ENCODE data around the gene C10orf71. TPM values are rescaled to one million over a fixed set of nuclear protein-coding genes. Genes with fewer than 3 reads are reported as not detected.

Gene C10orf71
- polyA plus RNA-seq, 12 donors, result 10.9 to 48.1 (median 33.4) TPM; not detected in 1

DNA sequence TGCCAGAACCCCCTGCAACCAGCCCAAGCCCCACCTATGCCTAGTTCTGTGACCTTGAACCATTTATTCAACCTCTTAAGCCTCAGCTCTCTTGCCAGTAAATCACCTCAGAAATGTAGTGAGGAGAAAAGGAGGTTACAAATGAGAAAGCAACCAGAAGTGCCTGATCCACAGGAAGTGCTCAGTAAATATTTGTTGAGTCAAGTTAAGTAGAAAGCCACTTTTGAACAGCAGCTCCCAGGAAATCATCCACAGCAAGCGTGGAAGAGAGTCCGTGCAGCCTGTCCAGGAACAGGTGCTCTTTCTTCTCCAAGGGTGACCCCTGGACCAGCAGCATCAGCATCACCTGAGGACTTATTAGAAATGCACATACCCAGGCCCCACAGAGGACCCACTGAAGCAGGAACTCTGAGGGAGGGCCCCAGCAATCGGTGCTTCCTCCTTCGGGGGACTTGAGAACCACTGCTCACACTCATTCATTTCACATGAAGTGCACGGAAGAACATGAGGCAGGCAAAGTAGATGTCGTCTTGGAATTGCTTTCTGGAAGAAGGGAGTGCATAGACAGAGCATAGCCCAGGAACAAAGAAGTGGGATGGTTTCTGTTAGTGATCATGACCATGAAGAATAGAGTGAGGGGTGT lies 6.3 kb upstream of the C10orf71 start:
- DNase-seq, result no peak

DNA sequence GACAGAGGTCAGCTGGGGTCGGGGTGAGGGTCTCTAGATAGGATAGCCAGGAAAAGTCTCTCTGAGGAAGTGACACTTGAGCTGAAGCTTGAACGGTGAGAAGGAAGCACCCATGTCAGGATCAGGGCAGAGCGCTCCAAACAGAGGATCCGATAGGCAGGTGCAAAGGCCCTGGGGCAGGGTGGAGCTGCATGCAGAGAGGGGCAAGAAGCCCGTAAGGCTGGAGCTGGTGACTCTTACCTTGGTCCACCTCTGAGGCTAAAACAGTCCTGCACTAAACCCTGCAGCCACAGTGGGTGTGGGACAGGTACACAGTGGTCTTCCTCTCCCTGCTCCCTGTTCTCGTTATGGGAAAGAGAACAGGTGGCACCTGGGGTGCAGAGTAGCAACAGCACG lies 5.8 kb upstream of the C10orf71 start:
- DNase-seq, result no peak

DNA sequence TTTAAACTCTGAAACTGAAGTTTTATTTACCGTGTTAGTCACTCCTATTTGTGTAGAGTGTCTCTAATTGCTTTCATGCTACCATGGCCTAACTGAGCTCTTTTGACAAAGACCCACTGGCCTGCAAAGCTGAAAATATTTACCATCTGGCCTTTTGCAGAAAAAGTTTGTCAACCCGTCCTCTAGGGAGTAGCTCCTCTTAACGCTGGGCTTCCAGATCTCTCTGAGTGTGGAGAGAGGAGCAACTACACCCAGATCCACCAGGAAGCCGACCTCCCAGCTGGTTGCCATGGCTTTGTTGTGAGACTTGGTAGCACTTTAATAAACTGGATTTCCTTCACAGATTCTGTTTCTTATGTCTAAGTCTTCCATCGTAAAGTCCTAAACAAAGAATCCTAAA lies 4.2 kb upstream of the C10orf71 start:
- no peak for DNase-seq

DNA sequence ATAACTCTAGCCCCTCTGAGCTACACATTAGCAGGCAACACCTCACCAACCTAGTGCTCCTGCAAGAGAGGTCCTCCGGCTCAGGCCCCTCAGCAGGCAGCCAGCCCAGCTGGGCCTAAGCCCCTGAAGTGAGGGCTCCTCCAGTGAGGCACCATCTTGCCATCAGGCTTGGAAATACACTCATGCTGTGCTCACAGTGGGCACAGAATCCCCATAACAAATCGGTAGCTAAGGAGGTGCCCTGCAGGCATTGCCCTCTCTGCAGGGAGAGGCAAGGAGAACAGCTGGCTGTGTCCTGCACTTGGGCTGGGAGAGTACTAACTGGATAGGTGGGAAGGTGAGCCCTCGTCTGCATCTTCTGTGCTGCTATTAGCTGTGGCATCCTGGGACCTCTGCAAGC lies 3.7 kb upstream of the C10orf71 start:
- no peak for DNase-seq

DNA sequence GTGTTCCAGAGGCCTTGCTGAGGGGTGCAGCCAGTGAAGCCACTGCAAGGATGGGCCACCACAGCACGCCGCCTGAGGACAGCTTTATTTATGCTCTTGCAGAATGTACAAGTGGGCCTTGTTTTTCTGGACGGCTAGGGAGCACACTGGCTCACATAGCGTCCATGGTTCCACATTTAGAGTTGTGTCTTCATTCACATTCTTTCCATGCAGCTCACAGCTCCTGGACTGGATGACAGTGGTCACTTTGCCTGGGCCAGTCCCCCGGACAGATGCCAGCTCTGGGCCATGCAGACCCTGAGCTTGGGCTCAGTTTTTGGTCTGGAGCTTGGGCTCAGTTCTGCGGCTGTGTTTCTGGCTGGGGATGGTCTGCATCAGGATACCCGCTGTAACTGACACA lies 2.6 kb upstream of the C10orf71 start:
- no peak for DNase-seq

DNA sequence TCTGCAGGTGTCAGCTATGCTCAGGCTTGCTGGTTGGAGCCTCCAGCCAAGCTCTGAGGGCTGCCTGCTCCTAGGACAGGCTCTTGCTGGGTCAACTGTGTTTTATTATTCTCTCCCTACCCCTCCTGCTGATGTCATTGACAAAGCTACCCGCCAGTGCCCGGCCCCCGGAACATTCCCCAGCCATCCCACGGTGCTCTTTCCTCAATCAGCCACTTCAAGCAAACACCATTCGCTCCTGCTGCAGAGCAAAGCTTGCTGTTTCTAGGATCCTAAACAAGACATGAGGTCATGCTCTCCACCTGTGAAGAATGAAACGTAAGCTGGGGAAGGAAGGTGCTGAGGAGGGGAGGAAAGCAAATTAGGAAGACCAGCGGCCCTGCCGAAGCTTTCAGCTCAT lies 2.1 kb upstream of the C10orf71 start:
- no peak for DNase-seq

DNA sequence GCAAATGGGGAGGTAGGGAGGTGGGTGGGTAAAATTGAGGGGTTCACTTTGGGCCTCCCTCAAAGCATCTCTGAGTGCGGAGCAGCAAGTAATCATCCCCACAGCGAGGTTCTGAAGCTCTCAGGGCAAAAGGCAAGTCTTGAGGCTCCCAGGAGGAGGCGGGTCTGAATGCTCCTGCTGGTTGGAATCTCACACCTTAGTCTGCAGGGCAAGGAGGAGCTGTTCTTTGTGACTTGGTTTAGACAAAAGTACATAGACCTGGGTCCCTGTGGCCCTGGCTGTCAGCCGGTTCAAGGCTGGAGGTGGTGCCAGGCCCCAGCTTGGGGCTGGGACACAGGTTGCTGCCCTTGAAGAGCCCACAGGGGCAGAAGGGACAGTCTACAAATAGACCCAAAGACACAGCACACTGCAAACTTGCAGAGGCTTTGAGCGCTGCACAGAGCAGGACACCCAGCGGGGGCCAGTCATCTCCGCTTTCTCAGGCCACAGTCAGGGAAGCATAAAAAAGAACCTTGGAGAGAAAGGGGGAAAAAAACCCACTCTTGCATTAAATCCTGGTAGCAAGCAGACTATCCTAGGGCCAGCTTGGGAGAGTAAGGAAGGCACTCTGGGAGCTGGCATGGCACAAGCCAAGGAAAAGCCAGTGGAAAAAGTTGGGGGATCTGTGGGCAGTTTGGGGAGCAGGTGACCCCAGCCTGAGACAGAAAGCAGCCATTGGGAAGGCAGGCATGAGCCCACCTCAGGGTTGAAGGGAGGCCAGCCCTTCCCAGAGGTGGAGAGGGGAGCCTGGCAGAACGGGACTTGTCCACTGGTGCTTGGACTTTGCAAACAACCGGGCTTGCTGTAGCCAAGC lies 926 bp upstream of the C10orf71 start:
- DNase-seq, result no peak

DNA sequence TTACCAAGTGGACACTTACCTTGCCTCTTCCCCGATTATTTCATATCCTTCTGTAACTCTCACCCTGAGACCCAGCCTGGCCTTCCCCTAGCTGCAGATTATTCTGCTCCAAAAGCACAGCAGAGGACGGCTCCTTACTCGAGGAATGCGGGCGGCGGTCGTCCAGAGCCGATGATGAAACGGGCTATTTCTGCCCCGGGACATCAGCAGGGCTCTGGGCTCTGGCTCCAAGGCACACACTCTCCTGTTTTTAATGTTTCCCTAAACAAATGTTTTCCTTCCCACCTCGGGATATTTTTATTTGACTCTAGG lies 343 bp upstream of the C10orf71 start:
- peak; percentile 46 for DNase-seq

DNA sequence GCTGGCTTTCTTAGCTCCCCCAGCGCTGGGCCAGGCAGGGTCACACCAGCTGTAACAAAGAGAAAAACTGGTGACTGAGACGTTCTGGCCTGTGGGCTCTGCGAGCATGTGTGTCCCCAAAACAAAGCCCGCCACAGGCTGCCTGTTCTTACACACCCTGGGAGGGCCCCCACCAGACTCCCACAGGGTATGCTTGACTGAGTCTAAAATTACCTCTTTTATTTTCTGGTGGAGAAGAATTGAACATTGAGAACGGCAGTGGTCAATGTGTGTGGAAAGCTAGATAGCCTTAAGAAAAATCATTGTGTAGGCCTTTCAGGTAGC lies 808 bp downstream of the C10orf71 start:
- no peak for DNase-seq

DNA sequence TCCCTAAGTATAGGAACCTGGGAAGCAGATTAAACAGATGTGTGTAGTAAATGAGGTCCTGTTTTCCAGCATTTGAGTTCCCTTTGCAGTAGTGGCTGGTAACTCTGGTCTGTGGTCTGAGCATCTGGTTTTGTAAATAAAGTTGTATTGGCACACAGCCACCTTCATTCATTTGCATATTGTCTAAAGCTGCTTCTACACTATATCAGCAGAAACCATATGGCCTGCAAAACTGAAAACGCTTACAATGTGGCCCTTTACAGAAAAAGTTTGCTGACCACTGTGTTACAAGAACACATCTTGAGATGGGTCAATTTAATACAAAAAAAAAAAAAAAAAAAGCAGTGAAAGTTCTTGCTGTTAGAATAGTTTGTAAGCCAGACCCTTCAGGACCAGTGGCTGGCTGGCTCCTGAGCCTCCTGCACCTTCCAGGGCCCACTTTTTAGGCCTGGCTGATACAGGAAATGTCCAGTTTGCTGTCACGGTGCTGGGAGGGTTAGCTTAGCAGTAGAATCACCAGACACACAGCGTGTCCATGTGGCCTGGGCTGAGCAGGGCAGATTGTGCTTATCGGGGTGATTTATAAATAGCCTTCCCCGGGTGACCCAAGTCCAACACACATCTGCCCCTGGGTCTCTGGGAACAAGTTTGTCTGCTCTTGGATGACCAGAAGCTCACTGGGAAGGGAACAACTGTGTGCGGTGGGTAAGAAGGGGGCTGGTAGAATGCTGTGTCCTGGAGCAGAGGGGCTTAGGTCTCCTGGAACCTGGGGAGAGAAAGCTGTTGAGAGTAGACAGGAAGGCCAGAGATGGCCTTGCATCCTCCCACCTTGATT lies 1.4 kb downstream of the C10orf71 start:
- peak; percentile 51 for DNase-seq

DNA sequence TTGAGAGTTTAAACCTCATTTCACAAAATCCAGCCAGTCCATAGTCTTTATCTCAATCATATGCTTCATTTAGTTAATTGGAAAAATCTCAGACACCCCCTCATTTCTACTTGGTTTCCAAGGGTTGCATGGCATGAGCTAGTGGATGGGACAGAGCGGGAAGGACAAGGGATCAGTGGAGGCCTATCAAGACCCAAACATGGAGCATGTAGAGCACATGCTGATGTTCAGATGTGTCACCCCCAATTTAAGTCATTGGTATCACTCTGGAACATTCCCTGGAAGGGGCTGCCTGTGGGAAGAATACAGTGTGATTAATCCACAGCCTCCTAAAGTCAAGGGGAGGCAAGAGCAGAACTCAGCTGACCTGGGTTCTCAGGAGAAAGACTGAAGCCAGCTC lies 2.3 kb downstream of the C10orf71 start:
- DNase-seq, result no peak

DNA sequence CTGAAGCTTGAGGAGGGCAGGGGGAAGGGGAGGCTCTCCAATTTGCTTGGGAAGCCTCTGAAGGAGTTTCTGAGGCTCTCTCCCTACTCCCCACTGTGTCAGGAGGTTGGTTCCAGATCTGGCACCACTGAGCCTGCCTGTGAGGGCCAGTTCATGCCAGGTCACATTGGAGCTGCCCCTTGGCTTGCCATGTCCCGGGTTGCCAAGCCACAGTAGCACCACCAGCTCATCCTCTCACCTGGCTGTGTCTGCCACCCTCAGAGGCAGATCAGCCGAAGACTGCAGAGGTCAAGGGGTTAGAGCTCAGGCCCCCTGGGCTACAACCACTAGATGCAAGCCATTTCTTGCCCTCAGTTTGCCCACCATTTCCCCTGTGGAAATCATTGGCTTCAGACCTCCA lies 3.1 kb downstream of the C10orf71 start:
- DNase-seq, result no peak

DNA sequence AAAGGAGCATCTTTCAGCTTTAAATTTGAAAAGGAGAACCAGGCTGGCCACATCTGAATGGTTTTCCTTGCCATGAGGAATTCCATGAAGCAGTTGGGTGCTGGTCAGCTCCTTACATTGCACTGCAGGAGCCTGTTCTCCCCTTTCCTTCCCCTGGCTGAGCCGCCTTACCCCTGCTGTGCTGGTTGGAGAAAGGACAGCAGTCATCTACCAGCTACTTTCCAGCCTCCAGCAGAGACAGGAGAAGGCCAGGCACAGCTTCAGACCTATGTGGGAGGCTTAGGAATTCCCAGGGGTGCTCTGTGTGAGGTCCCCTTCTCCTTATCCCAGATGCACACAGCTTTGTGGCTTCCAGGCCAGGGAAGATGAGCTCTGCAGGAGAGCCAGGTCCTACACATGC lies 4.7 kb downstream of the C10orf71 start:
- DNase-seq, result no peak

DNA sequence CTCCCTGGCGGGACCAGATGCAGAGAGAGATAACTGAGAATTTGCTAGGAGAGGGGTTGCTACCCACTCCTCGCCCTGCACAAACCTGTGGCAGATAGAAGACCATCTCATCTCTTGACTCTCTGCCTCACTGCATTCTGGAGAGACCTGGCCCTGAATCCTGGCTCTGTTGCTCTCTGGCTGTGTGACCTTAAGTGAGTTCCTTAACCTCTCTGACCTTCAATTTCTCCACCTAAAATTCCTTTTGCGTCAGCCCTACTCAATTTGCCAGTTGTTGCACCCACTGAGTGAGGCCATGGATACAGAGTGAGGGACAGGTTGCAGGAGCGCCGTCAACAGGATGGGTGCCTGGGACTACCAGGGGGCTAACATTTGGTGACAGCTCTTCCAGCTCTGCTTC lies 5.2 kb downstream of the C10orf71 start:
- no peak for DNase-seq

DNA sequence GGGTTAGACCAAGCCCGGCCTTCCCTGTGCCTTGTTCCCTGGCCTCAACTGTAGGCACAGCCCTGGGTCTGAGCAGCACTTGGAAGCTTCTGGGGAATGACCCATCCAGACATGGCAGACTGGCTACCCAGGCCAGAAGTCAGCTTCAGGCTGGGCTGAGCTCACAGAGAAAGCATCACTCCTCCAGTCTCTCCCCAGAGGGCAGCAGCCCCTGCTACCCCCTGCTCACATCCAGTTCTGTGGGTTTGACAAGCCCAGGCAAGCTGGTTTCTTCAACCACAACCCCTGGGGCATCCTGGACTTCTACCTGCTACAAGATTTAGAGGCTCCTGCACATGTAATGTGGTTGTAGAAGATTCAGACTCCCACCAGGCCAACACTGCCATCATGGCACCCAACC lies 9.0 kb downstream of the C10orf71 start:
- no peak for DNase-seq

DNA sequence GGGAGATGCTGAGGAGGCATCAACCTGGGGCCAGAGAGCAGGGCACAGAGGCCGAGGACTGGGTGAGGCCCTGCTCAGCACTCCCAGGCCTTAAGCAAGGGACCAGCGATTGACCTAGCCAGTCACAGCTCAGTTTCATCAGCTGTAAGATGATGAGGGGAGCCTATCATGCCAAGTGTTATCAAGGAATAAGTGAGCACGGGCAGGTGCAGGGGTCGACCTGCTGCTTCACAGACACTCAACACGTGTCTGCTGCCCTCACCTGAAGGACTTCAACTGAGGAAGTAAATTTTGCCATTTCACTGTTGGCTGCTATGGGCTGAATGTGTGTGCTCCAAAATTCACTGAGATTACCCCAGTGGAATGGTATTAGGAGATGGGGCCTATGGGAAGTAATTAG lies 9.9 kb downstream of the C10orf71 start:
- DNase-seq, result no peak

DNA sequence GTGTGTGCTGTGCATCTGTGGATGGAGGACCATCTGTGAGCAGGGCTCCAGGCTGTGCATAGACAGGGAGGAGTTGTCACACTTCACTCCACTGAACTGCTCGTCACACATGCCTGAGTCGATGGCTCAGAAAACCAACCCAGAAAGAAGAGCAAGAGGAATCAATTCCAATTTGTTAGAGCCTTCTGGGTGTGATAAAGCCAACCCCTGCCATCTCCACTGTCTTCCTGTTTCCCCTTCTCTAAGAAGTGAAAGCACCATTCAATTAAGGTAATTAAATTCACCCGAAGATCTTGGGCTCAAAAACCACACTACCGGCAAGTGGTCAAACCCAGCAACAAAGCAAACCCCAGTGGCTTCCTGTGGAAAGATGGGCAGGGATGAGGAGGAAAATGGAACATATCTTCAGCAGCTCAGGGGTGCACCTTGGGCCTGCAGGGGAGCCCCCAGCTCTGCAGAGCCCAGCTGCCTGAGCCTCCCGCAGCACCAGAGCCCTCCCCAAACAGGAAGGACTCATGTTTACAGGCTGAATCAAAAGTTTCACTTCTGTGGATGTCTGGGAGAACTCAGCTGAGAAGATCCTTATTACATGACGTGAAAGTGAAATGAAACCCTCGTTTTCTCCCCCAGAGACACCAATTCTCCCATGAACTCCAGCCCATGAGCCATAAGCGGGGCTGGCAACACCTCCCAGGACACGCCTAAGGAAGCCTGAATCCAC lies 10.9 kb downstream of the C10orf71 start:
- DNase-seq, result no peak

DNA sequence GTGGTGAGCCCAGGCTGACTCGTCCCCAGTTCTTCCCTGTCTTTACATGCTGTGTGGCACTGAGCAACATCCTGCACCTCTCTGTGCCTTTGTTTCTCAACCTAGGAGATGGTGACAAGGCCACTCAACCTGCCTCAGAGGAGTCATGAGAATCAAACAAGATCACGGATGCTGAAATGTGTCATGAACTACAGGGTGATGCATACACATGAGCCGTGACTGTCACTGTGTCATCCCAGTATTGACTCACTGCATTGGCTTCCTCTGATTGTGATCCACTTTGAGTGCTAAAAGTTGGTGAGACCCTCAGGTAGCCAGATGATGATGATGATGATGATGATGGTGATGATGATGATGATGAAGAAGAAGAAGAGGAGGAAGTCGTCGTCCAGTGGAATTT lies 11.5 kb downstream of the C10orf71 start:
- DNase-seq, result no peak

DNA sequence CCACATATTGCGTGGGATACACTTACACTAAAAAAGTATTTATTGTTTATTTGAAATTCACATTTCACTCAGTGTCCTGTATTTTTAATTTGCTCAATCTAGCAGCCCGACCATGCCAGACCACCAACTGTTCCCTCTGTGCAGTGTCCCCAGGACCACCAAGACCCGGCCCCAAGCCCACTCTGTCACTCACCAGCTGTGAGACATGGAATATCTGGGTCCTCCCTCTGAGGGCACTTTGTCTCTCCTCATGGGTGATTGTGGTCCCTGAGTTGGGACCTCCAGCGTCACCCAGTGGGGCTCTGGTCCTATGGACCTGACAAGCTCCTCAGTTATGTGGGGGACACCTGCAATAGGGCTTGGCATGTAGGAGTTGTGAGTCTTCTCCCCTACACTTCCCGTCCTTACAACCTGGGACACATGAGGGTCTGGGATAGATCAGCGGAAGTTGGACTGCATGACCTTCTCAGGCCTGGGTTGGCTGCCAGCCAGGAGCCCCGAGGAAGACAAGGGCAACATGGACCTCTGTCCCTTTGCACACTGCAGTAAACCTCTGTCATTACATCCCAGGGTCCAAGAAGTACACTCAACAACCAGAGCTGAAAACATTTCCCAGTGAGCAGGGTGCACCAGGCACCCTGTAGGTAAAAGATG lies 12.1 kb downstream of the C10orf71 start:
- DNase-seq, result no peak

DNA sequence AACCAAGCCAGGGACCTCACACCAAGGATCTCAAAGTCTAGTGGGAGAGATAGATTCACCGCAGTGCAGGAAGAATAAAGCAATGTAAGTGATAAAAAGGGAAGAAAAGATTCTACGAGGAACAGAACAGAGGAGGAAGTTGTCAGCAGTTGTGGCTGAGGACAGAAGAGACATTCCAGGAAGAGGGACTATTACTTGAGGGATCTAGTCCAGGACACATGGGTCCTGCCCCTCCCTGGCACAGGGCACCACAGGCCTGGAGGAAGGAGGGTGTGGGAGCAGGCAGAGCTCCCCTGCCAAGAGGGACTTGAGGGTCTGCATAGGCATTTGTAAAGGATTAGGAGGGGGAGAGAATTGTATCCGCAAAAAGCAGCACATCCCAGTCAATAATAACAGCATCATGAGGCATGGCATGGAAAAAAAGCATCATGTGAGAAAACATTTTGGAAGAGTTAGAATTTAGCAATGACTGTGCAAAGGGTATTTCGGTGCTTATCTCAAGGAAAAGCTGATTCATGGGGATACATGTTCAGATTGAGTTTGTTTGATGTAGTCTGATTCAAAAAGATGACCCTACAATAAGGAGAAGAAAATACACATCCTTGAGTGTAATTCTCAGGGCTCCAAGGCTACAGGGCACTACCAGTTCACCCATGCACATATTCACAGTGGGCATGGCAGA lies 12.7 kb downstream of the C10orf71 start:
- no peak for DNase-seq

DNA sequence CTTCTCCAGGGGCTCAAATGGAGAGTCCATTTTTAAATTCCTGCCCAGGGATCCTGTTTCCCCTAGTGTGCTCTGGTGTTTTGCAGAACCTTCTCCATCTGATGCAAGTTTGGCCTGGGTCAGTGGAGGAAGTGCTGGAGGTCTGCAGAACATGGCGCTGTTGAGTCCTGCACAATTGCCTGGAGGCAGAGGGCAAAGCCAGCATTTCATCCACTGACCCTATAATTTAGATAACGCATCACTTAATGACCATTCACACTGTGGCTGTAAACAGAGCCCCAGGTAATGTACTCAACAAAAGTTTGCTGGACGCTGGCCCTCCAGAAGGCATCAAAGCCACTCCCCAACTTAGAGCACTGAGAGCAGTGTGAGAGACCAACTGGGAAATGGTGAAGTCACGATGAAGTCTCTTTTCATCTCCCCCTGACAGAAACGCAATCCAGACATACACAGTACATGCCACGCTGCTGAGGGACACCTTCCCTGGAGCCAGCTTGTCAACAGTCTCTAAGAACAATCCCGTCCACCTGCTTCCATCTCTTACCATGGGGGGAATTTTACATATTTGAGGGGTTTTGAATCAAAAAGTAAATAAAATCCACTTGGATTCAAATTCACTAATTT lies 13.4 kb downstream of the C10orf71 start:
- no peak for DNase-seq
